OCI-LY1 (cell line): ENCODE data around the gene FAM181B.

ENCODE experiments used
- H2AFZ ChIP-seq: fragments of 200-600 bp; sonication (generic), shearing (Covaris generic); 2 replicates; pipeline ENCODE4 v1.6.0; 2014; ENCODE audit warnings: antibody characterized with exemption, mild to moderate bottlenecking, low read length
- H3F3A ChIP-seq: fragments of 200-600 bp; sonication (generic), shearing (Covaris generic); 2 replicates; pipeline ENCODE4 v1.6.0; 2014; ENCODE audit warnings: mild to moderate bottlenecking, antibody characterized with exemption, low read length, moderate library complexity; ENCODE audit not compliant: insufficient read depth
- H3K27ac ChIP-seq: fragments of 200-600 bp; sonication (generic); 2 replicates; pipeline ENCODE4 v1.5.1; 2014; ENCODE audit warnings: low read length, mixed run types, mild to moderate bottlenecking, low read depth; ENCODE audit not compliant: poor library complexity, severe bottlenecking
- H3K27me3 ChIP-seq: fragments of 200-600 bp; sonication (generic); 2 replicates; pipeline ENCODE4 v1.6.0; 2014; ENCODE audit warnings: antibody characterized with exemption, mild to moderate bottlenecking, low read length, moderate library complexity; ENCODE audit not compliant: insufficient read depth
- H3K36me3 ChIP-seq: fragments of 200-600 bp; sonication (generic); 2 replicates; pipeline ENCODE4 v1.6.1; 2014; ENCODE audit warnings: mild to moderate bottlenecking, antibody characterized with exemption, low read length, moderate library complexity, mixed read lengths; ENCODE audit not compliant: insufficient read depth
- H3K4me1 ChIP-seq: fragments of 200-600 bp; sonication (generic); 2 replicates; pipeline ENCODE4 v1.5.1; 2014; ENCODE audit warnings: mild to moderate bottlenecking, low read length, moderate library complexity; ENCODE audit not compliant: insufficient read depth, severe bottlenecking
- H3K4me2 ChIP-seq: fragments of 200-600 bp; sonication (generic), shearing (Covaris generic); 2 replicates; pipeline ENCODE4 v1.6.1; 2014; ENCODE audit warnings: low read length
- H3K4me3 ChIP-seq: fragments of 200-600 bp; sonication (generic); 2 replicates; pipeline ENCODE4 v1.5.1; 2014; ENCODE audit warnings: low read length, low read depth, mild to moderate bottlenecking, mixed read lengths; ENCODE audit not compliant: poor library complexity, severe bottlenecking
- H3K79me2 ChIP-seq: fragments of 200-600 bp; shearing (Covaris generic); 2 replicates; pipeline ENCODE4 v1.6.1; 2016; ENCODE audit warnings: mixed run types, low read length, mixed read lengths; ENCODE audit not compliant: insufficient read depth
- H3K9ac ChIP-seq: fragments of 200-600 bp; sonication (generic), shearing (Covaris generic); 2 replicates; pipeline ENCODE4 v1.6.1; 2014; ENCODE audit warnings: mild to moderate bottlenecking, low read length, mixed read lengths
- H3K9me2 ChIP-seq: fragments of 200-600 bp; sonication (generic), shearing (Covaris generic); 2 replicates; pipeline ENCODE4 v1.6.1; 2014; ENCODE audit warnings: low read depth, mild to moderate bottlenecking, low read length, mixed read lengths
- H3K9me3 ChIP-seq: fragments of 200-600 bp; shearing (Covaris generic); 2 replicates; pipeline ENCODE4 v1.6.1; 2014; ENCODE audit warnings: low read length, mixed read lengths
- H4K20me1 ChIP-seq: fragments of 200-600 bp; sonication (generic), shearing (Covaris generic); 2 replicates; pipeline ENCODE4 v1.6.0; 2016; ENCODE audit warnings: mild to moderate bottlenecking, low read length; ENCODE audit not compliant: insufficient read depth
- CTCF ChIP-seq: fragments of 200-600 bp; sonication (generic), shearing (Covaris generic); IDR thresholded peaks from 2 replicates; pipeline ENCODE4 v1.5.1; 2017; ENCODE audit warnings: mild to moderate bottlenecking, antibody characterized with exemption, low read length, moderate library complexity, mixed read lengths
- EZH2 ChIP-seq: fragments of 200-600 bp; sonication (generic), shearing (Covaris generic); IDR thresholded peaks from 2 replicates; pipeline ENCODE4 v1.8.0; 2017; ENCODE audit warnings: borderline replicate concordance, mixed run types, mild to moderate bottlenecking, antibody characterized with exemption, low read length, moderate library complexity, mixed read lengths

Gene FAM181B

DNA sequence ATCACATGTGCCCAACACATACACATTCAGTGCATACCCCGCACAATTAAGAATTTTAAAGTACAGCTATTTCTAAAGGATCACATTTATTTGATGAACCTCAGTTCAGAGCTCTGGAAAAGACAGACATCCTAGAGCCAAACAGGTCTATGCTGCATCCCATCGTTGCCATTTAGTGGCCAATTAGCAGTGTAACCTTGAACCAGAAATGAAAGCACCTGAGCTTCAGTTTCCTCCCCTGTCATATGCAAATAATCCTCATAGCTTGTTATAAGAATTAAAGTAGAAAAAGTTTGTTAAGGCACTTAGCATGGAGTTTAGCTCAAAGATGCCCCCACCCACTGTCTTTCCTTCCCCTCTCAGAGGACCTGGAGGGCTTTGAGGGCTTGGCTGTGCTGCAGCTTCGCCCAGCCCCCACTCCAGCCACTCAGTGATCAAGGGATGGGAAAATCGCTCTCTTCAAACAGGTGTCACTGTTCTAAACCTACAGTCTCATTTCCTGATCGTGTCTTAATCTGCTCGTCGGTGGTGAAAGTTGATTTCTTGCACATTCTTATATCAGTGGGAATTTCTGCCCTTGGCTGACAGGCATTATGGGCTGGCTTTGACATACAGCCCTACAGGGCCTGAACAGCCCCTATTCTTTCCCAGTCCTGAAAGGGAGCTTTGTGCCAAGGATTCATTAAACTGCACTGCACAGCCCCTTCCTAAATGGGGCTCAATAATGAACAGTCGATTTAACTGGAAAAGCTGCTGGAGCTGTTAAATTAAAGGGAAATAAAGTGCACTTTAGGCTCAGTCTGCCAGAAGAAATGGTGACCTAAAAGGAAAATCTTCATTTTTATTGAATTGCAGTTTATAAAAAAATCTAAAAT lies 23.3 kb upstream of the FAM181B start:
- no peaks in the 10 kb centered on the region for H3F3A ChIP-seq
- H2AFZ ChIP-seq = no peak overlapping the region
- TF ChIP-seq EZH2 (no peak), CTCF (no peak)
- no peaks in the 10 kb centered on the region for H3K27me3 ChIP-seq
- H3K9me3 ChIP-seq = no peaks in the 10 kb centered on the region
- no peaks in the 10 kb centered on the region for H4K20me1 ChIP-seq
- no peak overlapping the region for H3K4me2 ChIP-seq
- H3K79me2 ChIP-seq = no peaks in the 10 kb centered on the region
- H3K27ac ChIP-seq = no peak overlapping the region
- no peaks in the 10 kb centered on the region for H3K4me1 ChIP-seq
- H3K4me3 ChIP-seq = no peak overlapping the region
- H3K36me3 ChIP-seq = no peaks in the 10 kb centered on the region
- no peaks in the 10 kb centered on the region for H3K9me2 ChIP-seq
- H3K9ac ChIP-seq = no peak overlapping the region

GRCh38 chr11:82754410-82754809 lies 20.7 kb upstream of the FAM181B start:
- H3K27ac ChIP-seq = no peak overlapping the region
- no peaks in the 10 kb centered on the region for H3K4me1 ChIP-seq
- H3K9me2 ChIP-seq = no peaks in the 10 kb centered on the region
- H3K9me3 ChIP-seq = no peaks in the 10 kb centered on the region
- no peaks in the 10 kb centered on the region for H3K27me3 ChIP-seq
- no peak for TF ChIP-seq CTCF
- TF ChIP-seq EZH2 = no peak
- H3K9ac ChIP-seq = no peak overlapping the region
- no peak overlapping the region for H3K4me2 ChIP-seq
- no peak overlapping the region for H3K4me3 ChIP-seq
- no peak overlapping the region for H2AFZ ChIP-seq
- H3F3A ChIP-seq = no peaks in the 10 kb centered on the region
- H3K79me2 ChIP-seq = no peaks in the 10 kb centered on the region
- H3K36me3 ChIP-seq = no peaks in the 10 kb centered on the region
- H4K20me1 ChIP-seq = no peaks in the 10 kb centered on the region

GRCh38 chr11:82753921-82754320 lies 20.3 kb upstream of the FAM181B start:
- H3K9me3 ChIP-seq = no peaks in the 10 kb centered on the region
- no peaks in the 10 kb centered on the region for H3K27me3 ChIP-seq
- no peaks in the 10 kb centered on the region for H3F3A ChIP-seq
- H3K4me2 ChIP-seq = no peak overlapping the region
- no peak overlapping the region for H2AFZ ChIP-seq
- no peaks in the 10 kb centered on the region for H3K4me1 ChIP-seq
- no peak overlapping the region for H3K9ac ChIP-seq
- H3K79me2 ChIP-seq = no peaks in the 10 kb centered on the region
- TF ChIP-seq CTCF (no peak), EZH2 (no peak)
- H3K9me2 ChIP-seq = no peaks in the 10 kb centered on the region
- no peaks in the 10 kb centered on the region for H4K20me1 ChIP-seq
- H3K27ac ChIP-seq = no peak overlapping the region
- H3K36me3 ChIP-seq = no peaks in the 10 kb centered on the region
- H3K4me3 ChIP-seq = no peak overlapping the region
